Measurements from ENCODE around the gene ARMH3. TPM values are rescaled to one million over a fixed set of nuclear protein-coding genes. Genes with fewer than 3 reads are reported as not detected.

ARMH3 gene
- total RNA-seq, 4 donors from 2014 or later: 9.7 to 14.9 (median 13.4) TPM

GRCh38 chr10:101905251-101905650 lies 150.7 kb downstream of the ARMH3 start:
- Histone ChIP-seq H3K9me3 (no peaks in the 10 kb centered on the region), H3K27ac (no peak overlapping the region), H3K27me3 (no peaks in the 10 kb centered on the region), H3K4me1 (peaks cover 7 to 9% of the 10 kb centered on the region in 2 donors), H3K36me3 (no peaks in the 10 kb centered on the region), H3K4me3 (no peak overlapping the region)
- intact Hi-C loops (cut with DNase I; ENCODE audit: low total_unique reads): no loop called here
- ATAC-seq (no peak), DNase-seq (no peak)
- in situ Hi-C loops (cut with MboI; ENCODE audit: low sequenced_read_pairs in 4 of 4): no loop called here
- no peak for TF ChIP-seq CTCF (IDR thresholded peaks at IDR 0.05 in 4 of 5, conservative IDR thresholded peaks at IDR 0.05 in 1 of 5)

GRCh38 chr10:101903827-101904550 lies 152.0 kb downstream of the ARMH3 start:
- ATAC-seq: peak in 1 of 2 donors; percentile 39
- intact Hi-C loops (cut with DNase I; ENCODE audit: low total_unique reads): no loop called here
- peaks cover 7 to 9% of the 10 kb centered on the region in 2 donors for H3K4me1 ChIP-seq
- no peak overlapping the region for H3K4me3 ChIP-seq
- DNase-seq: no peak
- no peak overlapping the region for H3K27ac ChIP-seq
- TF ChIP-seq POLR2A (IDR thresholded peaks at IDR 0.05) (no peak), CTCF (IDR thresholded peaks at IDR 0.05 in 4 of 5, conservative IDR thresholded peaks at IDR 0.05 in 1 of 5) (no peak)
- in situ Hi-C loops (cut with MboI; ENCODE audit: low sequenced_read_pairs in 4 of 4): no loop called here
- H3K36me3 ChIP-seq: no peaks in the 10 kb centered on the region
- no peaks in the 10 kb centered on the region for H3K9me3 ChIP-seq
- H3K27me3 ChIP-seq: no peaks in the 10 kb centered on the region

GRCh38 chr10:101902820-101903145 lies 153.2 kb downstream of the ARMH3 start:
- in situ Hi-C loops (cut with MboI; ENCODE audit: low sequenced_read_pairs in 4 of 4) (no loop called here), intact Hi-C loops (cut with DNase I; ENCODE audit: low total_unique reads) (no loop called here)
- H3K9me3 ChIP-seq: no peaks in the 10 kb centered on the region
- no peak overlapping the region for H3K27ac ChIP-seq
- TF ChIP-seq POLR2A (IDR thresholded peaks at IDR 0.05) (no peak), CTCF (IDR thresholded peaks at IDR 0.05 in 4 of 5, conservative IDR thresholded peaks at IDR 0.05 in 1 of 5) (no peak)
- peaks cover 11 to 15% of the 10 kb centered on the region in 2 donors for H3K4me1 ChIP-seq
- H3K4me3 ChIP-seq: no peak overlapping the region
- DNase-seq (no peak), ATAC-seq (no peak)
- no peaks in the 10 kb centered on the region for H3K27me3 ChIP-seq
- no peaks in the 10 kb centered on the region for H3K36me3 ChIP-seq

GRCh38 chr10:101902032-101902819 lies 153.7 kb downstream of the ARMH3 start:
- H3K9me3 ChIP-seq: no peaks in the 10 kb centered on the region
- intact Hi-C loops (cut with DNase I; ENCODE audit: low total_unique reads): no loop called here
- no peak overlapping the region for H3K4me3 ChIP-seq
- H3K27ac ChIP-seq: no peak overlapping the region
- H3K4me1 ChIP-seq: peaks cover 16 to 21% of the 10 kb centered on the region in 2 donors
- H3K27me3 ChIP-seq: no peaks in the 10 kb centered on the region
- no peaks in the 10 kb centered on the region for H3K36me3 ChIP-seq
- no peak for TF ChIP-seq POLR2A (IDR thresholded peaks at IDR 0.05)
- no peak for TF ChIP-seq CTCF (IDR thresholded peaks at IDR 0.05 in 4 of 5, conservative IDR thresholded peaks at IDR 0.05 in 1 of 5)
- no peak for DNase-seq
- ATAC-seq: no peak
- in situ Hi-C loops (cut with MboI; ENCODE audit: low sequenced_read_pairs in 4 of 4): no loop called here

Data from gastrocnemius medialis (tissue), 4 donors.